IPS-15b (cell line): ENCODE data around the gene ST7.

Source experiments
- H3K27me3 ChIP-seq: one replicate; pipeline ENCODE4 v1.6.1; 2013; ENCODE audit warnings: low read length; ENCODE audit not compliant: control insufficient read depth, insufficient read depth
- H3K36me3 ChIP-seq: one replicate; pipeline ENCODE4 v1.6.1; 2013; ENCODE audit warnings: low read length; ENCODE audit not compliant: control insufficient read depth, insufficient read depth
- H3K4me1 ChIP-seq: one replicate; pipeline ENCODE4 v1.6.1; 2013; ENCODE audit warnings: mild to moderate bottlenecking, low read length; ENCODE audit not compliant: control insufficient read depth, insufficient read depth
- H3K4me3 ChIP-seq: one replicate; pipeline ENCODE4 v1.5.1; 2013; ENCODE audit warnings: low read depth, low read length
- H3K9ac ChIP-seq: one replicate; pipeline ENCODE4 v1.6.1; 2013; ENCODE audit warnings: low read depth, mild to moderate bottlenecking, low read length
- H3K9me3 ChIP-seq: one replicate; pipeline ENCODE4 v1.6.1; 2013; ENCODE audit warnings: mild to moderate bottlenecking, low read length; ENCODE audit not compliant: control insufficient read depth, insufficient read depth

The ST7 gene

DNA sequence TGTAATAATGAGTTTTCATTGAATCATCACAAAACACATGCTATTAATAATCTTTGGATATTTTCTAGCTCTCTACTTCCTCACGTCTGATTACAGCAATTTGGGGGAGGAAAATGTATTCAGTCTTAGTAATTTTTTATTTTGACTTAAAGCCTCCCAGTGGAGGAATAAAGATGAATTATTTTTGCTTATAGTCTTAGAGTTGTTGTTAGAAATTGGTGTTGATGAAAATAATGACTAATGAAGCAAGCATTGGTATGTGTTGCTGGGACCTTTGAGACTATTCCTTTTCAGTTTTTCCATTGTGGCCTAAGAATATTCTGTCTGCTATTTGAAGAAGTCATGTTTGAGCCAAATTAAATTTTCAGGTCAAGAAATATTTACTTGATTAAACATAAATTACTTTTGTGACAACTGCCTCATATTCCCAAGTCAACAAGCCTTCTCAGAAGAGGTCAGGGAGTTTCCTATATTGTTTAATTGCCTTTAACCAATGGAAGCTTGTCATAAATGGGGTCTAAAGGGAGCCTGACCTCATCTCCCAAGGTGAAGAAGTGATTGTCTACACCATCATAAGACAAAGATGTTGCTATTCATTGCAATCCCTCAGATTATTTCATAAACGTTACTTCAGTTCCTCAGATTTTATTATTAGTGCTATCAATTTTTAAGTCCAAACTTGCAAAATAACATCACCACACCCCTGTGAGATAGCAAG lies 90.0 kb downstream of the ST7 start:
- Histone ChIP-seq H3K4me1 (no peaks in the 10 kb centered on the region), H3K36me3 (no peaks in the 10 kb centered on the region), H3K4me3 (no peak overlapping the region), H3K9ac (no peak overlapping the region), H3K9me3 (no peaks in the 10 kb centered on the region), H3K27me3 (no peaks in the 10 kb centered on the region)

DNA sequence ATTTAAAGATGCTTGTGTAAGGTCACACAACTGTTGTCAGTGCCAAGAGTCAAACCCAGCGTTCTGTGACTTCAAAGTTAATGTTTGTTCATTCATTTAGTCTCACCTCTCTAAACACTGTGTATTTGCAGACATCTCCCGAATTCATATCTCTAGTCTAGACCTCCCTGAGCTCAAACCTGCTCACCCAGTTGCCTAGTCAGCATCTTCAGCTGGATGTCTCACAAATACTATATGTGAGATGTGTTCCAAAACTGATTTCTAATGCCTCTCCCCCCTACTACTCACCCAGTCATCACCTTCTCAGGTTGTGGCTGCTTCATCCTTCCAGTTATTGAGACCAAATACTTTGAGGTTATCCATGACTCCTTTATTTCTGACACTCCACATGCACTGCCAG lies 91.4 kb downstream of the ST7 start:
- no peaks in the 10 kb centered on the region for H3K9me3 ChIP-seq
- no peaks in the 10 kb centered on the region for H3K36me3 ChIP-seq
- no peaks in the 10 kb centered on the region for H3K27me3 ChIP-seq
- H3K9ac ChIP-seq, result no peak overlapping the region
- H3K4me3 ChIP-seq, result no peak overlapping the region
- no peaks in the 10 kb centered on the region for H3K4me1 ChIP-seq

GRCh38 chr7:117045927-117046710 lies 92.8 kb downstream of the ST7 start:
- Histone ChIP-seq H3K9me3 (no peaks in the 10 kb centered on the region), H3K4me1 (no peaks in the 10 kb centered on the region), H3K4me3 (no peak overlapping the region), H3K27me3 (no peaks in the 10 kb centered on the region), H3K9ac (no peak overlapping the region), H3K36me3 (no peaks in the 10 kb centered on the region)

DNA sequence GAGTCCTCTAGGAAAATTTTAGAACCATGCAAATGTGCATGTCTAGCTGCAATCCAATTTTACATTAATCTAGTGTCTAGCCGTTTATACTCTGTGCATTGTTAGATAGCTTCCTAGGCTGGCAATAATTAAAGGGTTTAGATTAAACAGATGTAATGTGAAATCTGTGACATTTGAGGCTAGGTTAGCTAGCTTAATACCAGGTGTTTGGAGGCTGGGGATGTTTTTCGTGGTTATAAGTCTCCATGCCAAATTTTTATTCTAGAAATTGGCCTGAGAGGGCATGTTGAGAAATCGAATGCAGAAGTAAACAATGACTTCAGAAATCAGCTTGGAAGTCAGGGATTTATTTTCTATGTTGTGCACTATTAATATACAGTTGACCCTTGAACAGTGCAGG lies 94.2 kb downstream of the ST7 start:
- Histone ChIP-seq H3K9me3 (no peaks in the 10 kb centered on the region), H3K9ac (no peak overlapping the region), H3K27me3 (no peaks in the 10 kb centered on the region), H3K4me1 (no peaks in the 10 kb centered on the region), H3K36me3 (no peaks in the 10 kb centered on the region), H3K4me3 (no peak overlapping the region)

DNA sequence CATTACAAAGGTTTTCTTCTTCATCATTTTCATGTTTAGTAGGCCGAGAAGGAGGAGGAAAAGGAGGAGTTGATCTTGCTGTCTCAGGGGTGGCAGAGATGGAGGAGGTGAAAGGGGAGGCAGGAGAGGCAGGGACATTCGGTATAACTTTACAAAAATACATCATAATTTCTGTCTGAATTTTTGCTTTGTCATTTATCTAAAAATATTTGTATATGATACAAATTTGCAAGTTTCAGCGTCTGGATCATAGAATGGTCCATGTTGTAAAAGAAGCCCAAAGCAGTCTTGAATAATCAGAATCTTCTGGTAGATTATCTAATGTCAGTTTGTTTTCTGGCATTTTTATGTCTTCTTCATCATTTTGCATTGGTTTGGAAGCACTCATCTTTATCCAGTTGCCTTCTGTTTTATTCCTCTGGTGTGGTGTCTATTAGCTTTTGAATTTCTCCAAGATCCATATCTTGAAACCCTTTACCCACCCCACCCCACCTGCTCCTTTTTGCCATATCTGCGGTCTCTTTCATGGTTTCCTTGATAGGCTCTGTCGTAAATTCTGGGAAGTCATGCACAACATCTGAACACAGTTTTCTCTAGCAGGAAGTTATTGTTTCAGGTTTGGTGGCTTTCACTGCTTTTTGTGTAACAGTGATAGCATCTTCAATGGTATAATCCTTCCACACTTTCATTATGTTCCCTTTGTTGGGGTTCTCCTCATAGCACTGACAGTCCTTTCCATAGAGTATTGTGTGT lies 95.0 kb downstream of the ST7 start:
- H3K27me3 ChIP-seq, result no peaks in the 10 kb centered on the region
- no peak overlapping the region for H3K9ac ChIP-seq
- no peak overlapping the region for H3K4me3 ChIP-seq
- H3K9me3 ChIP-seq, result no peaks in the 10 kb centered on the region
- no peaks in the 10 kb centered on the region for H3K36me3 ChIP-seq
- H3K4me1 ChIP-seq, result no peaks in the 10 kb centered on the region

- Histone ChIP-seq H3K4me3 (no peak overlapping the region), H3K36me3 (no peaks in the 10 kb centered on the region), H3K9me3 (no peaks in the 10 kb centered on the region), H3K27me3 (no peaks in the 10 kb centered on the region), H3K4me1 (no peaks in the 10 kb centered on the region), H3K9ac (no peak overlapping the region)
Observed at GRCh38 chr7:117048882-117049281, 95.6 kb downstream of the ST7 start.

DNA sequence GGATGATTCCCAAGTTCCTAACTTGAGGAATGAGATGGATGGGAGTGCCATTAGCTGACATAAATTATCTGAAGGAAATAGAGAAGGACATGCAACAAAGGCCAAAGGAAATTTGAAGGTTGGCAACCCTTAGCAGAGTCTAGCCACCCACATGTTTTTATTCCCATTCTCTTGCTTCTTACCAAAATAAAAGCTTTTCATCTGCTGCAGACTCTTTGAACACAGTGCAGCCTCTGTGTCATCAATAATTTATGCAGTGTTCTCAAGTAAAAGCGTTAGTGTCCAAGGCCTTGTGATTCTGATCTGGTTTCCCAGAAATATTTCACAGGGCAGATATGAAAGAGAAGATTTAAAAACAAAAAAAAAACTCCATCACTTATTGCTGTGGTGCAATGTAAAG lies 98.5 kb downstream of the ST7 start:
- no peaks in the 10 kb centered on the region for H3K9me3 ChIP-seq
- H3K4me1 ChIP-seq, result no peaks in the 10 kb centered on the region
- no peak overlapping the region for H3K4me3 ChIP-seq
- no peaks in the 10 kb centered on the region for H3K27me3 ChIP-seq
- H3K36me3 ChIP-seq, result no peaks in the 10 kb centered on the region
- H3K9ac ChIP-seq, result no peak overlapping the region

- Histone ChIP-seq H3K9me3 (no peaks in the 10 kb centered on the region), H3K4me3 (no peak overlapping the region), H3K36me3 (no peaks in the 10 kb centered on the region), H3K27me3 (no peaks in the 10 kb centered on the region), H3K9ac (no peak overlapping the region), H3K4me1 (no peaks in the 10 kb centered on the region)
Observed at GRCh38 chr7:117053432-117053831, 100.1 kb downstream of the ST7 start.

DNA sequence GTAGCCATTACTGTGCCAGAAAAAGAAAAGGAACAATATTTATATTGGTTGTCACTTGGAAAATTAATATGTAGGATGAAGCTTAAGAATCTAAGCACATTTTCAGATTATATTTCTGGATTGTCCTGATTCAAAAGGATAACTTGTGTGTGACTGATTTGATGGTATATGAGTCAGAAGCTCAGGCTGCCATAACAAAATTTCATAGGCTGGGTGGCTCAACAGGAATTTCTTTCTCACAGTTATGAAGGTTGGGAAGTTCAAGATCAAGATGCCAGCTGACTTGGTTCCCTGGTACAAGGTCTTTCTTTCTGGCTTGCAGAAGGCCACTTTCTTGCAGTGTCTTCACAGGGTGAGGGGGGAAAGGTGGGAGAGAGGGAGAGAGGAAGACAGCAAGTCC lies 108.5 kb downstream of the ST7 start:
- Histone ChIP-seq H3K9me3 (no peaks in the 10 kb centered on the region), H3K36me3 (no peaks in the 10 kb centered on the region), H3K4me1 (no peaks in the 10 kb centered on the region), H3K4me3 (no peak overlapping the region), H3K9ac (no peak overlapping the region), H3K27me3 (no peaks in the 10 kb centered on the region)

DNA sequence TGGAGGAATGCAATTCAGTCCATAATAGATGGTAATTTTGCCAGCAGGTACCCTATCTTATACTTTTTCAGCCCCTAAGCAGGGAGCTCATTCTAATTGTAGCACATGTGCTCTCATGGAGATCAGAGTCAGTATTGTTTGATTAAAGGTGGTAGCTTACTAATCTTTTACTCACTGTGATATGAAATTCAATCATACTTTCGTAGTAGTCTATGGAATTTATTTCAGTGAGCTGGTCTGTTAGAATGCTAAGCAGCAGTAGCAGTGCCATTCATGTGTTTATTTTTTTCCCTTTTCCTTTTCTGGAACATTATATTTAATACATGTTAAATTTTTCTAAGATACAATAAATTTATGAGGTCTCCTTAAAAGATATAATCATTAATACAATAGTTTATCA lies 109.0 kb downstream of the ST7 start:
- no peaks in the 10 kb centered on the region for H3K36me3 ChIP-seq
- H3K4me3 ChIP-seq, result no peak overlapping the region
- H3K4me1 ChIP-seq, result no peaks in the 10 kb centered on the region
- H3K9ac ChIP-seq, result no peak overlapping the region
- H3K27me3 ChIP-seq, result no peaks in the 10 kb centered on the region
- H3K9me3 ChIP-seq, result no peaks in the 10 kb centered on the region

- Histone ChIP-seq H3K4me3 (no peak overlapping the region), H3K36me3 (no peaks in the 10 kb centered on the region), H3K27me3 (no peaks in the 10 kb centered on the region), H3K9ac (no peak overlapping the region), H3K4me1 (peaks cover 5% of the 10 kb centered on the region), H3K9me3 (no peaks in the 10 kb centered on the region)
Observed at GRCh38 chr7:117064688-117065087, 111.4 kb downstream of the ST7 start.
